Bronchial epithelial cell (primary cell): Measurements from ENCODE around the gene PLD1. TPM values are rescaled to one million over a fixed set of nuclear protein-coding genes. Genes with fewer than 3 reads are reported as not detected.

ENCODE experiments used
- DNase-seq: peaks from one replicate; pipeline ENCODE4 v3.0.0-alpha.2; 2010; ENCODE audit warnings: low read depth
- FAIRE-seq: peaks from 2 replicates; lab custom pipeline; 2011; peaks lifted over from hg19 to GRCh38; lab: Jason Lieb, UNC
- H3K27me3 ChIP-seq: 2 replicates; pipeline ENCODE4 v1.5.1; 2011; ENCODE audit warnings: low read length; ENCODE audit not compliant: control insufficient read depth, insufficient read depth
- H3K36me3 ChIP-seq: 2 replicates; pipeline ENCODE4 v1.5.1; 2011; ENCODE audit warnings: low read length; ENCODE audit not compliant: control insufficient read depth, insufficient read depth
- H3K4me3 ChIP-seq: 2 replicates; pipeline ENCODE4 v1.5.1; 2011; ENCODE audit warnings: mild to moderate bottlenecking, low read depth, low read length, control low read depth
- CTCF ChIP-seq: IDR thresholded peaks from 2 replicates; pipeline ENCODE4 v1.5.1; 2011; ENCODE audit warnings: mild to moderate bottlenecking, moderate library complexity, low read length, control low read depth, inconsistent platforms; ENCODE audit not compliant: insufficient read depth, severe bottlenecking
- total RNA-seq: library from RNA; depleted of rRNA; stranded (reverse); fragments of >200 nt; gene quantifications from 2 replicates; pipeline ENCODE4 v1.2.1, GENCODE V29; 2014

Gene PLD1
- total RNA-seq, 1 donor from 2014 or later: 10.5 TPM

DNA sequence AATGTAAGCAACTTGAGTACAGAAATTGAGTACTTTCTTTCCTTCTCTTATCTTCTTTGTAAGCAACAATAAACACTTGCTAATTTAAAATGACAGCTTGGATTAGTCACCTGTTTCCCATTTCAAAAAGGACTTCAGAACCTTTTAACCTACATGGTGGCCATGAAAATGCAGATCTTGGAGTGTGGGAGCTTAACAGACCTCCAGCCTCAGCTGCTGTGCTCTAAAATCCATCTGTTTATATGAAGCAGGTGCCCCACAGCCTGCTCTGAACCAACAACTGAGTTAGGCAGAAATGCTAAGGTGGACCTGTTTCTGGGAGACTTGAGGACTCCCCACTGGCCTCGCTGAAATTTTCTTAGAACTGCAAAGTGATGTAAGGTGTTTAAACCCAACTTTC lies 259.0 kb downstream of the PLD1 start:
- H3K27me3 ChIP-seq: no peaks in the 10 kb centered on the region
- no peak for TF ChIP-seq CTCF
- no peak for DNase-seq
- no peak overlapping the region for H3K4me3 ChIP-seq
- no peaks in the 10 kb centered on the region for H3K36me3 ChIP-seq
- no peak for FAIRE-seq

Other genes starting within 250 kb of the PLD1 start
- not detected in 2 replicates for gene TMEM212, start 32.9 kb upstream of the PLD1 start, total RNA-seq
- gene FNDC3B, start 229.1 kb upstream of the PLD1 start, total RNA-seq: 32.3 and 39.2 TPM in 2 replicates